Measurements from ENCODE around the gene TBRG4. TPM values are rescaled to one million over a fixed set of nuclear protein-coding genes. Genes with fewer than 3 reads are reported as not detected.

The TBRG4 gene
- total and polyA plus RNA-seq, 2 donors (not counting 3 experiments of a cell fraction or from before 2014, with no cell fraction given) = 43.7 to 56.7 TPM

DNA sequence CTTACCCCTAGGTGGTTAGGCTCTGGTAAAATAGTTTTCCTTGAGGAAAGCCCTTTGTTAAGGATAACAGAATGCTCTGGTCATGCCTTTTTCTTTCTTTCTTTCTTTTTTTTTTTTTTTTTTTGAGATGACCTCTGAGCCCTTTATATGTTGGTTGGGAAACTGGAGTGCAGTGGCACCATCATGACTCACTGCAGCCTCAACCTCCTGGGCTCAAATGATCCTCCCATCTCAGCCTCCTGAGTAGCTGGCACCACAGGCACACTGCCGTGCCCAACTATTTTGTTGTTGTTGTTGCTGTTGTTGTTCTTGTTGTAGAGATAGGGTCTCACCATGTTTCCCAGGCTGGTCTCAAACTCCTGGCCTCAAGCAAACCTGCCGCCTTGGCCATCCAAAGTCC, 50.1 kb downstream of the TBRG4 start:
- H3K4me1 ChIP-seq (ENCODE audit: control insufficient read depth, extremely low read depth, insufficient read depth, low read length) = no peaks in the 10 kb centered on the region
- no peaks in the 10 kb centered on the region for H3K9me3 ChIP-seq (replicated peaks; ENCODE audit: control insufficient read depth, insufficient read depth, low read length)
- peaks cover 0 to 5% of the 10 kb centered on the region in 2 experiments for H3K36me3 ChIP-seq (ENCODE audit: control insufficient read depth in 2 of 2, extremely low read depth in 1 of 2, insufficient read depth in 2 of 2, low read length in 2 of 2)
- ChIA-PET POLR2A (no interaction called here), CTCF (interaction anchor here (1.2 kb wide), 1 partner anchor 88 kb away, joined by 3 read pairs; no protein-coding TSS in a partner anchor)
- intact Hi-C loops (cut with micrococcal nuclease) = no loop called here
- no peak overlapping the region for H3K4me3 ChIP-seq (replicated peaks in 1 of 3; ENCODE audit: insufficient read depth in 1 of 3, low read depth in 1 of 3, low read length in 3 of 3)
- no peak overlapping the region for H2AFZ ChIP-seq (ENCODE audit: low read depth, low read length)
- H3K9ac ChIP-seq (replicated peaks; ENCODE audit: extremely low read depth, insufficient read depth, low read length) = no peak overlapping the region
- no peaks in the 10 kb centered on the region for H3K9me1 ChIP-seq (replicated peaks; ENCODE audit: control insufficient read depth, extremely low read depth, insufficient read depth, low read length)
- no peak overlapping the region for H3K27ac ChIP-seq (ENCODE audit: insufficient read depth, low read depth, low read length)
- no TSS peak for BruUV-seq (replicated peaks)
- DNase-seq (ENCODE audit: low read depth, low spot score) = no peak
- H3K4me2 ChIP-seq (ENCODE audit: insufficient read depth, low read length) = no peak overlapping the region
- TF ChIP-seq POLR2AphosphoS5 (IDR thresholded peaks at IDR 0.05; ENCODE audit: insufficient read depth, low read depth, low read length) (no peak), EZH2 (IDR thresholded peaks at IDR 0.05; ENCODE audit: borderline replicate concordance, low read depth, low read length, severe bottlenecking) (no peak), FOS (IDR thresholded peaks at IDR 0.05; ENCODE audit: borderline replicate concordance, insufficient read depth, low read length) (no peak), JUN (IDR thresholded peaks at IDR 0.05; ENCODE audit: borderline replicate concordance, insufficient read depth, insufficient read length, low read depth) (no peak), MYC (IDR thresholded peaks at IDR 0.05; ENCODE audit: low read depth, low read length) (no peak), GATA2 (IDR thresholded peaks at IDR 0.05; ENCODE audit: insufficient read depth, insufficient read length, low read depth, low read length) (no peak), POLR2A (IDR thresholded peaks at IDR 0.05; ENCODE audit: low read depth, low read length) (no peak)
- TF ChIP-seq, protein P1, sequence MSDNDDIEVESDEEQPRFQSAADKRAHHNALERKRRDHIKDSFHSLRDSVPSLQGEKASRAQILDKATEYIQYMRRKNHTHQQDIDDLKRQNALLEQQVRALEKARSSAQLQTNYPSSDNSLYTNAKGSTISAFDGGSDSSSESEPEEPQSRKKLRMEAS (IDR thresholded peaks at IDR 0.05; ENCODE audit: insufficient read depth, insufficient read length) = no peak
- TF ChIP-seq, protein P2, sequence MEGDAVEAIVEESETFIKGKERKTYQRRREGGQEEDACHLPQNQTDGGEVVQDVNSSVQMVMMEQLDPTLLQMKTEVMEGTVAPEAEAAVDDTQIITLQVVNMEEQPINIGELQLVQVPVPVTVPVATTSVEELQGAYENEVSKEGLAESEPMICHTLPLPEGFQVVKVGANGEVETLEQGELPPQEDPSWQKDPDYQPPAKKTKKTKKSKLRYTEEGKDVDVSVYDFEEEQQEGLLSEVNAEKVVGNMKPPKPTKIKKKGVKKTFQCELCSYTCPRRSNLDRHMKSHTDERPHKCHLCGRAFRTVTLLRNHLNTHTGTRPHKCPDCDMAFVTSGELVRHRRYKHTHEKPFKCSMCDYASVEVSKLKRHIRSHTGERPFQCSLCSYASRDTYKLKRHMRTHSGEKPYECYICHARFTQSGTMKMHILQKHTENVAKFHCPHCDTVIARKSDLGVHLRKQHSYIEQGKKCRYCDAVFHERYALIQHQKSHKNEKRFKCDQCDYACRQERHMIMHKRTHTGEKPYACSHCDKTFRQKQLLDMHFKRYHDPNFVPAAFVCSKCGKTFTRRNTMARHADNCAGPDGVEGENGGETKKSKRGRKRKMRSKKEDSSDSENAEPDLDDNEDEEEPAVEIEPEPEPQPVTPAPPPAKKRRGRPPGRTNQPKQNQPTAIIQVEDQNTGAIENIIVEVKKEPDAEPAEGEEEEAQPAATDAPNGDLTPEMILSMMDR (IDR thresholded peaks at IDR 0.05; ENCODE audit: extremely low read depth in 1 of 2, insufficient read depth in 1 of 2, low read depth in 1 of 2, low read length in 2 of 2) = no peak
- dilution Hi-C loops (cut with MboI; ENCODE audit: extremely low pct_ligation_motif_present, low sequenced_read_pairs) = no loop called here
- H3K27me3 ChIP-seq (ENCODE audit: control insufficient read depth in 2 of 2, insufficient read depth in 2 of 2, low read length in 2 of 2) = no peaks in the 10 kb centered on the region
- no peak for FAIRE-seq
- peaks cover 2% of the 10 kb centered on the region for H4K20me1 ChIP-seq (replicated peaks; ENCODE audit: control insufficient read depth, extremely low read depth, insufficient read depth, low read length)
- peaks cover 24% of the 10 kb centered on the region for H3K79me2 ChIP-seq (ENCODE audit: control insufficient read depth, insufficient read depth, low read length)
